Suprapubic skin (tissue), 4 donors: ENCODE data around the gene RBPJ. TPM values are rescaled to one million over a fixed set of nuclear protein-coding genes. Genes with fewer than 3 reads are reported as not detected.

Source experiments
- DNase-seq, 2 donors: peaks; one replicate each; pipeline ENCODE4 v3.0.0-alpha.2; 2019; ENCODE audit warnings: low spot score in 2 of 2
- H3K27ac ChIP-seq: fragments of 200-600 bp; sonication (generic); one replicate; pipeline ENCODE4 v1.5.1; 2019
- H3K27me3 ChIP-seq: fragments of 200-600 bp; sonication (generic); one replicate; pipeline ENCODE4 v1.5.1; 2019
- H3K36me3 ChIP-seq: fragments of 200-600 bp; sonication (generic); one replicate; pipeline ENCODE4 v1.5.1; 2019
- H3K4me1 ChIP-seq: fragments of 200-600 bp; sonication (generic); one replicate; pipeline ENCODE4 v1.5.1; 2019
- H3K4me3 ChIP-seq: fragments of 200-600 bp; sonication (generic); one replicate; pipeline ENCODE4 v1.5.1; 2019; ENCODE audit warnings: mild to moderate bottlenecking
- H3K9me3 ChIP-seq: fragments of 200-600 bp; sonication (generic); one replicate; pipeline ENCODE4 v1.5.1; 2019
- CTCF ChIP-seq, 2 donors: fragments of 200-600 bp in 1 of 2; fragments of 450-650 bp in 1 of 2; sonication (generic) in 1 of 2; IDR thresholded peaks; one replicate each; pipeline ENCODE4 v1.5.1; 2016 to 2019; ENCODE audit warnings: antibody characterized with exemption in 2 of 2, mild to moderate bottlenecking in 1 of 2, moderate library complexity in 1 of 2
- EP300 ChIP-seq: sonication (generic); formaldehyde crosslinking; IDR thresholded peaks from one replicate; pipeline ENCODE4 v1.6.1; 2017; ENCODE audit warnings: antibody characterized with exemption
- POLR2A ChIP-seq, 2 donors: fragments of 450-650 bp; IDR thresholded peaks; one replicate each; pipeline ENCODE4 v1.6.1; 2017; ENCODE audit warnings: antibody characterized with exemption in 2 of 2, mild to moderate bottlenecking in 2 of 2, moderate library complexity in 2 of 2
- POLR2AphosphoS5 ChIP-seq, 3 donors: sonication (generic); formaldehyde crosslinking; IDR thresholded peaks; one replicate each; pipeline ENCODE4 v1.6.1; 2017; ENCODE audit warnings: antibody characterized with exemption in 3 of 3
- WGBS: methylation state at CpG from one replicate; pipeline ENCODE4 v1.1.5; 2018; 5-methylcytosine and 5-hydroxymethylcytosine counted together
- total RNA-seq, 4 donors: library from RNA; depleted of rRNA; stranded (reverse); fragments of >200 nt; gene quantifications; one replicate each; pipeline ENCODE4 v1.1.0, GENCODE V29; 2016

Gene RBPJ
- total RNA-seq, 4 donors from 2014 or later = 33.4 to 104 (median 46.1) TPM

- H3K4me1 ChIP-seq = no peaks in the 10 kb centered on the region
- 68% methylated on average over 13 of the region's 13 CpGs for WGBS
- TF ChIP-seq EP300 = no peak
- no peak for TF ChIP-seq CTCF (IDR thresholded peaks at IDR 0.05)
- TF ChIP-seq POLR2AphosphoS5 (IDR thresholded peaks at IDR 0.05) = no peak
- no peak for TF ChIP-seq POLR2A (IDR thresholded peaks at IDR 0.05)
Measured at GRCh38 chr4:26279446-26279845, 41.4 kb upstream of the RBPJ start.

GRCh38 chr4:26281881-26282280 lies 38.9 kb upstream of the RBPJ start:
- Histone ChIP-seq H3K36me3 (no peaks in the 10 kb centered on the region), H3K27ac (no peak overlapping the region), H3K4me1 (no peaks in the 10 kb centered on the region), H3K4me3 (no peak overlapping the region), H3K27me3 (no peaks in the 10 kb centered on the region), H3K9me3 (no peaks in the 10 kb centered on the region)
- TF ChIP-seq POLR2A (IDR thresholded peaks at IDR 0.05) (no peak), POLR2AphosphoS5 (IDR thresholded peaks at IDR 0.05) (no peak), EP300 (no peak), CTCF (IDR thresholded peaks at IDR 0.05) (no peak)
- no peak for DNase-seq
- whole genome bisulfite sequencing = 67% methylated on average over 1 of the region's 1 CpG

More at GRCh38 chr4:26279446-26279845, 41.4 kb upstream of the RBPJ start:
- Histone ChIP-seq H3K36me3 (no peaks in the 10 kb centered on the region), H3K9me3 (no peaks in the 10 kb centered on the region), H3K27ac (no peak overlapping the region), H3K4me3 (no peak overlapping the region), H3K27me3 (no peaks in the 10 kb centered on the region)
- no peak for DNase-seq

DNA sequence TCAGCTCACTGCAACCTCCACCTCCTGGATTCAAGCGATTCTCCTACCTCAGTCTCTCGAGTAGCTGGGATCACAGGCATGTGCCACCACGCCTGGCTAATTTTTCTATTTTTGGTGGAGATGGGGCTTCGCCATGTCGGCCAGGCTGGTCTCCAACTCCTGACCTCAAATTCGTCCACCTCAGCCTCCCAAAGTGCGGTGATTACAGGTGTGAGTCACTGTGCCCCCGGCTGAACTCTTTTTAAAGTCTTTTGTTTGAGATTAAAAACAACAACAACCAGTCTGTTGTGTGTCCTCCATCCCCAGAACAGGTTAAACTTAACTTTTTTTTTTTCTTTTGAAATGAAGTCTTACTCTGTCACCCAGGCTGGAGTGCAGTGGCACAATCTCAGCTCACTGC lies 36.3 kb upstream of the RBPJ start:
- no peaks in the 10 kb centered on the region for H3K27me3 ChIP-seq
- H3K27ac ChIP-seq = no peak overlapping the region
- 88% methylated on average over 8 of the region's 8 CpGs for WGBS
- H3K4me1 ChIP-seq = peaks cover 11% of the 10 kb centered on the region
- no peaks in the 10 kb centered on the region for H3K36me3 ChIP-seq
- DNase-seq = no peak
- no peaks in the 10 kb centered on the region for H3K9me3 ChIP-seq
- no peak for TF ChIP-seq POLR2AphosphoS5 (IDR thresholded peaks at IDR 0.05)
- TF ChIP-seq EP300 = no peak
- no peak for TF ChIP-seq POLR2A (IDR thresholded peaks at IDR 0.05)
- H3K4me3 ChIP-seq = no peak overlapping the region

GRCh38 chr4:26285272-26285671 lies 35.5 kb upstream of the RBPJ start:
- Histone ChIP-seq H3K4me1 (peaks cover 16% of the 10 kb centered on the region), H3K9me3 (no peaks in the 10 kb centered on the region), H3K4me3 (no peak overlapping the region), H3K27ac (no peak overlapping the region), H3K36me3 (no peaks in the 10 kb centered on the region), H3K27me3 (no peaks in the 10 kb centered on the region)
- WGBS = 90% methylated on average over 4 of the region's 4 CpGs
- DNase-seq = no peak
- TF ChIP-seq POLR2AphosphoS5 (IDR thresholded peaks at IDR 0.05) (no peak), POLR2A (IDR thresholded peaks at IDR 0.05) (no peak), CTCF (IDR thresholded peaks at IDR 0.05) (no peak), EP300 (no peak)

GRCh38 chr4:26287756-26288155 lies 33.1 kb upstream of the RBPJ start:
- WGBS = 80% methylated on average over 1 of the region's 1 CpG
- TF ChIP-seq POLR2AphosphoS5 (IDR thresholded peaks at IDR 0.05) = no peak
- TF ChIP-seq POLR2A (IDR thresholded peaks at IDR 0.05) = no peak
- TF ChIP-seq CTCF (IDR thresholded peaks at IDR 0.05) = no peak
- TF ChIP-seq EP300 = no peak
- Histone ChIP-seq H3K4me3 (no peak overlapping the region), H3K27ac (peak overlapping the region; percentile 33), H3K9me3 (no peaks in the 10 kb centered on the region), H3K4me1 (peaks cover 16% of the 10 kb centered on the region), H3K36me3 (no peaks in the 10 kb centered on the region), H3K27me3 (no peaks in the 10 kb centered on the region)
- no peak for DNase-seq

GRCh38 chr4:26288355-26288909 lies 32.4 kb upstream of the RBPJ start:
- Histone ChIP-seq H3K9me3 (no peaks in the 10 kb centered on the region), H3K36me3 (no peaks in the 10 kb centered on the region), H3K4me3 (no peak overlapping the region), H3K4me1 (peaks cover 16% of the 10 kb centered on the region), H3K27me3 (no peaks in the 10 kb centered on the region), H3K27ac (peak overlapping the region; percentile 33)
- TF ChIP-seq CTCF (IDR thresholded peaks at IDR 0.05) (no peak), EP300 (no peak), POLR2AphosphoS5 (IDR thresholded peaks at IDR 0.05) (no peak), POLR2A (IDR thresholded peaks at IDR 0.05) (no peak)
- WGBS = 71% methylated on average over 4 of the region's 4 CpGs
- no peak for DNase-seq
